ENCODE results near the gene KCNG4. TPM values are rescaled to one million over a fixed set of nuclear protein-coding genes. Genes with fewer than 3 reads are reported as not detected.

The KCNG4 gene
- total and polyA plus RNA-seq, 2 experiments from 2014 or later: 0.07 TPM; not detected in 1

DNA sequence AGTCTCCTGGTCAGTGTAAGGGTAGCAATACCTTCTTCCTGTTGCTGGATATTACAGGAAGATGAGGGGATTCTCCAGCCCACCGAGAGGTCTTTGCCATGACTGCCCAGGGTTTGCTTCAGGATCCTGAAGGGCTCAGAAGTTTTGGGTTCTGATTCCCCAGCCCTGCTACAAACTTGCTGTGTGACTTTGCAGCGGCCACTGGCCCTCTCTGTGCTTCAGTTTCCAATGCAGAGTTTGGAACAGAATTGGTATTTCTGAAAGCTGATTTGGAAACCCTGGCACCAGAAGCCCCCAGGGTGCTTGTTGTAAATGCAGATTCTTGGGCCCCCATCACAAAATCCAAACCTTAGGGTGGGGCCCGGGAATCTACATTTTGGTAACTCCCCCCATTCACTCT, 14.7 kb downstream of the KCNG4 start:
- no peak overlapping the region for H3K4me2 ChIP-seq
- no peaks in the 10 kb centered on the region for H4K20me1 ChIP-seq (replicated peaks; ENCODE audit: insufficient read depth)
- H3K9me3 Mint-ChIP-seq: no peaks in the 10 kb centered on the region; the same call in 2 of the 3 replicates
- peaks cover 13% of the 10 kb centered on the region for H3K4me1 Mint-ChIP-seq
- H3K27me3 ChIP-seq (ENCODE audit: insufficient read depth): no peaks in the 10 kb centered on the region
- no peak overlapping the region for H2AFZ ChIP-seq
- no peaks in the 10 kb centered on the region for H3F3A ChIP-seq (replicated peaks; ENCODE audit: low read depth)
- no peak for ATAC-seq
- no peak overlapping the region for H3K4me3 Mint-ChIP-seq
- H3K36me3 Mint-ChIP-seq (ENCODE audit: low read depth): peaks cover 2% of the 10 kb centered on the region; the same call in 1 of the 3 replicates
- no peak for DNase-seq (ENCODE audit: low spot score)
- H3K36me3 ChIP-seq (ENCODE audit: insufficient read depth): no peaks in the 10 kb centered on the region
- H3K27ac ChIP-seq (ENCODE audit: low read depth): no peak overlapping the region
- TF ChIP-seq, protein P1, sequence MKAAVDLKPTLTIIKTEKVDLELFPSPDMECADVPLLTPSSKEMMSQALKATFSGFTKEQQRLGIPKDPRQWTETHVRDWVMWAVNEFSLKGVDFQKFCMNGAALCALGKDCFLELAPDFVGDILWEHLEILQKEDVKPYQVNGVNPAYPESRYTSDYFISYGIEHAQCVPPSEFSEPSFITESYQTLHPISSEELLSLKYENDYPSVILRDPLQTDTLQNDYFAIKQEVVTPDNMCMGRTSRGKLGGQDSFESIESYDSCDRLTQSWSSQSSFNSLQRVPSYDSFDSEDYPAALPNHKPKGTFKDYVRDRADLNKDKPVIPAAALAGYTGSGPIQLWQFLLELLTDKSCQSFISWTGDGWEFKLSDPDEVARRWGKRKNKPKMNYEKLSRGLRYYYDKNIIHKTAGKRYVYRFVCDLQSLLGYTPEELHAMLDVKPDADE (IDR thresholded peaks at IDR 0.05): no peak
- no peak for TF ChIP-seq POLR2AphosphoS5 (IDR thresholded peaks at IDR 0.05; ENCODE audit: low read depth)
- no peak for TF ChIP-seq ZNF114 (CRISPR knock-in tag; IDR thresholded peaks at IDR 0.05)
- no peak for TF ChIP-seq CREB1 (CRISPR knock-in tag; IDR thresholded peaks at IDR 0.05; ENCODE audit: low read depth)
- no peak for TF ChIP-seq JUNB (IDR thresholded peaks at IDR 0.05; ENCODE audit: unreplicated experiment)
- TF ChIP-seq, protein P2, sequence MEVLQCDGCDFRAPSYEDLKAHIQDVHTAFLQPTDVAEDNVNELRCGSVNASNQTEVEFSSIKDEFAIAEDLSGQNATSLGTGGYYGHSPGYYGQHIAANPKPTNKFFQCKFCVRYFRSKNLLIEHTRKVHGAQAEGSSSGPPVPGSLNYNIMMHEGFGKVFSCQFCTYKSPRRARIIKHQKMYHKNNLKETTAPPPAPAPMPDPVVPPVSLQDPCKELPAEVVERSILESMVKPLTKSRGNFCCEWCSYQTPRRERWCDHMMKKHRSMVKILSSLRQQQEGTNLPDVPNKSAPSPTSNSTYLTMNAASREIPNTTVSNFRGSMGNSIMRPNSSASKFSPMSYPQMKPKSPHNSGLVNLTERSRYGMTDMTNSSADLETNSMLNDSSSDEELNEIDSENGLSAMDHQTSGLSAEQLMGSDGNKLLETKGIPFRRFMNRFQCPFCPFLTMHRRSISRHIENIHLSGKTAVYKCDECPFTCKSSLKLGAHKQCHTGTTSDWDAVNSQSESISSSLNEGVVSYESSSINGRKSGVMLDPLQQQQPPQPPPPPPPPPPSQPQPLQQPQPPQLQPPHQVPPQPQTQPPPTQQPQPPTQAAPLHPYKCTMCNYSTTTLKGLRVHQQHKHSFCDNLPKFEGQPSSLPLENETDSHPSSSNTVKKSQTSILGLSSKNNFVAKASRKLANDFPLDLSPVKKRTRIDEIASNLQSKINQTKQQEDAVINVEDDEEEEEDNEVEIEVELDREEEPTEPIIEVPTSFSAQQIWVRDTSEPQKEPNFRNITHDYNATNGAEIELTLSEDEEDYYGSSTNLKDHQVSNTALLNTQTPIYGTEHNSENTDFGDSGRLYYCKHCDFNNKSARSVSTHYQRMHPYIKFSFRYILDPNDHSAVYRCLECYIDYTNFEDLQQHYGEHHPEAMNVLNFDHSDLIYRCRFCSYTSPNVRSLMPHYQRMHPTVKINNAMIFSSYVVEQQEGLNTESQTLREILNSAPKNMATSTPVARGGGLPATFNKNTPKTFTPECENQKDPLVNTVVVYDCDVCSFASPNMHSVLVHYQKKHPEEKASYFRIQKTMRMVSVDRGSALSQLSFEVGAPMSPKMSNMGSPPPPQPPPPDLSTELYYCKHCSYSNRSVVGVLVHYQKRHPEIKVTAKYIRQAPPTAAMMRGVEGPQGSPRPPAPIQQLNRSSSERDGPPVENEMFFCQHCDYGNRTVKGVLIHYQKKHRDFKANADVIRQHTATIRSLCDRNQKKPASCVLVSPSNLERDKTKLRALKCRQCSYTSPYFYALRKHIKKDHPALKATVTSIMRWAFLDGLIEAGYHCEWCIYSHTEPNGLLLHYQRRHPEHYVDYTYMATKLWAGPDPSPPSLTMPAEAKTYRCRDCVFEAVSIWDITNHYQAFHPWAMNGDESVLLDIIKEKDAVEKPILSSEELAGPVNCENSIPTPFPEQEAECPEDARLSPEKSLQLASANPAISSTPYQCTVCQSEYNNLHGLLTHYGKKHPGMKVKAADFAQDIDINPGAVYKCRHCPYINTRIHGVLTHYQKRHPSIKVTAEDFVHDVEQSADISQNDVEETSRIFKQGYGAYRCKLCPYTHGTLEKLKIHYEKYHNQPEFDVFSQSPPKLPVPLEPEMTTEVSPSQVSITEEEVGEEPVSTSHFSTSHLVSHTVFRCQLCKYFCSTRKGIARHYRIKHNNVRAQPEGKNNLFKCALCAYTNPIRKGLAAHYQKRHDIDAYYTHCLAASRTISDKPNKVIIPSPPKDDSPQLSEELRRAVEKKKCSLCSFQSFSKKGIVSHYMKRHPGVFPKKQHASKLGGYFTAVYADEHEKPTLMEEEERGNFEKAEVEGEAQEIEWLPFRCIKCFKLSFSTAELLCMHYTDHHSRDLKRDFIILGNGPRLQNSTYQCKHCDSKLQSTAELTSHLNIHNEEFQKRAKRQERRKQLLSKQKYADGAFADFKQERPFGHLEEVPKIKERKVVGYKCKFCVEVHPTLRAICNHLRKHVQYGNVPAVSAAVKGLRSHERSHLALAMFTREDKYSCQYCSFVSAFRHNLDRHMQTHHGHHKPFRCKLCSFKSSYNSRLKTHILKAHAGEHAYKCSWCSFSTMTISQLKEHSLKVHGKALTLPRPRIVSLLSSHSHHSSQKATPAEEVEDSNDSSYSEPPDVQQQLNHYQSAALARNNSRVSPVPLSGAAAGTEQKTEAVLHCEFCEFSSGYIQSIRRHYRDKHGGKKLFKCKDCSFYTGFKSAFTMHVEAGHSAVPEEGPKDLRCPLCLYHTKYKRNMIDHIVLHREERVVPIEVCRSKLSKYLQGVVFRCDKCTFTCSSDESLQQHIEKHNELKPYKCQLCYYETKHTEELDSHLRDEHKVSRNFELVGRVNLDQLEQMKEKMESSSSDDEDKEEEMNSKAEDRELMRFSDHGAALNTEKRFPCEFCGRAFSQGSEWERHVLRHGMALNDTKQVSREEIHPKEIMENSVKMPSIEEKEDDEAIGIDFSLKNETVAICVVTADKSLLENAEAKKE (CRISPR knock-in tag; IDR thresholded peaks at IDR 0.05): no peak
- H3K79me2 ChIP-seq (replicated peaks; ENCODE audit: insufficient read depth): no peaks in the 10 kb centered on the region
- H3K4me1 ChIP-seq (ENCODE audit: insufficient read depth): peaks cover 4% of the 10 kb centered on the region
- peaks cover 10% of the 10 kb centered on the region for H3K27me3 Mint-ChIP-seq (ENCODE audit: insufficient read depth, low read depth, poor library complexity)
- H3K9me2 ChIP-seq (ENCODE audit: insufficient read depth): no peaks in the 10 kb centered on the region
- no peak overlapping the region for H3K27ac Mint-ChIP-seq
- H3K4me3 ChIP-seq: no peak overlapping the region

All from GM23338 (cell line).